OCI-LY1 (cell line): ENCODE data around the gene HLCS.

Experiments
- H2AFZ ChIP-seq: fragments of 200-600 bp; sonication (generic), shearing (Covaris generic); 2 replicates; pipeline ENCODE4 v1.6.0; 2014; ENCODE audit warnings: antibody characterized with exemption, mild to moderate bottlenecking, low read length
- H3F3A ChIP-seq: fragments of 200-600 bp; sonication (generic), shearing (Covaris generic); 2 replicates; pipeline ENCODE4 v1.6.0; 2014; ENCODE audit warnings: mild to moderate bottlenecking, antibody characterized with exemption, low read length, moderate library complexity; ENCODE audit not compliant: insufficient read depth
- H3K27ac ChIP-seq: fragments of 200-600 bp; sonication (generic); 2 replicates; pipeline ENCODE4 v1.5.1; 2014; ENCODE audit warnings: low read length, mixed run types, mild to moderate bottlenecking, low read depth; ENCODE audit not compliant: poor library complexity, severe bottlenecking
- H3K27me3 ChIP-seq: fragments of 200-600 bp; sonication (generic); 2 replicates; pipeline ENCODE4 v1.6.0; 2014; ENCODE audit warnings: antibody characterized with exemption, mild to moderate bottlenecking, low read length, moderate library complexity; ENCODE audit not compliant: insufficient read depth
- H3K36me3 ChIP-seq: fragments of 200-600 bp; sonication (generic); 2 replicates; pipeline ENCODE4 v1.6.1; 2014; ENCODE audit warnings: mild to moderate bottlenecking, antibody characterized with exemption, low read length, moderate library complexity, mixed read lengths; ENCODE audit not compliant: insufficient read depth
- H3K4me1 ChIP-seq: fragments of 200-600 bp; sonication (generic); 2 replicates; pipeline ENCODE4 v1.5.1; 2014; ENCODE audit warnings: mild to moderate bottlenecking, low read length, moderate library complexity; ENCODE audit not compliant: insufficient read depth, severe bottlenecking
- H3K4me2 ChIP-seq: fragments of 200-600 bp; sonication (generic), shearing (Covaris generic); 2 replicates; pipeline ENCODE4 v1.6.1; 2014; ENCODE audit warnings: low read length
- H3K4me3 ChIP-seq: fragments of 200-600 bp; sonication (generic); 2 replicates; pipeline ENCODE4 v1.5.1; 2014; ENCODE audit warnings: low read length, low read depth, mild to moderate bottlenecking, mixed read lengths; ENCODE audit not compliant: poor library complexity, severe bottlenecking
- H3K79me2 ChIP-seq: fragments of 200-600 bp; shearing (Covaris generic); 2 replicates; pipeline ENCODE4 v1.6.1; 2016; ENCODE audit warnings: mixed run types, low read length, mixed read lengths; ENCODE audit not compliant: insufficient read depth
- H3K9ac ChIP-seq: fragments of 200-600 bp; sonication (generic), shearing (Covaris generic); 2 replicates; pipeline ENCODE4 v1.6.1; 2014; ENCODE audit warnings: mild to moderate bottlenecking, low read length, mixed read lengths
- H3K9me2 ChIP-seq: fragments of 200-600 bp; sonication (generic), shearing (Covaris generic); 2 replicates; pipeline ENCODE4 v1.6.1; 2014; ENCODE audit warnings: low read depth, mild to moderate bottlenecking, low read length, mixed read lengths
- H3K9me3 ChIP-seq: fragments of 200-600 bp; shearing (Covaris generic); 2 replicates; pipeline ENCODE4 v1.6.1; 2014; ENCODE audit warnings: low read length, mixed read lengths
- H4K20me1 ChIP-seq: fragments of 200-600 bp; sonication (generic), shearing (Covaris generic); 2 replicates; pipeline ENCODE4 v1.6.0; 2016; ENCODE audit warnings: mild to moderate bottlenecking, low read length; ENCODE audit not compliant: insufficient read depth
- EZH2 ChIP-seq: fragments of 200-600 bp; sonication (generic), shearing (Covaris generic); IDR thresholded peaks from 2 replicates; pipeline ENCODE4 v1.8.0; 2017; ENCODE audit warnings: borderline replicate concordance, mixed run types, mild to moderate bottlenecking, antibody characterized with exemption, low read length, moderate library complexity, mixed read lengths
- TF ChIP-seq, protein P1 (sequence below): fragments of 200-600 bp; sonication (generic), shearing (Covaris generic); IDR thresholded peaks from 2 replicates; pipeline ENCODE4 v1.5.1; 2017; ENCODE audit warnings: mild to moderate bottlenecking, antibody characterized with exemption, low read length, moderate library complexity, mixed read lengths

The HLCS gene

DNA sequence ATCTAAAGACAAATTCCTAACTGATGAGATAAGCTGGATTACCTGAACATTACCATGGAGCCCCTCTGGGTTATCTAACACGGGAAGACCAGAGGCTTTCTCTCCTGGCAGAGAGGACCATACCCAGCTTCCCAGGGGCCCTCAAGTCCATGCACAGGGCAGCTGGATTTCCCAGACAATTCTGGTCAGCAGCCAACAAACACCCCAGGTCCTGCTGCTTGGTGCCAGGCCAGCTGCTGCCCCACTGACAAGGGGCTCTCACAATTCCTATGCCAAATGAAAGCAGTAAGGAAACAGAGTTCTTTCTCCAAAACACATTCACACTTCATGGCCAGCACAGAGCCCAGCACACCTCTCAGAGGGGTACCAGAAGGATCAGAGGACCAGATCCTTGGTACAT is 114.2 kb downstream of the HLCS start:
- no peaks in the 10 kb centered on the region for H3K9me2 ChIP-seq
- H3K36me3 ChIP-seq, result no peaks in the 10 kb centered on the region
- no peak overlapping the region for H3K4me3 ChIP-seq
- no peaks in the 10 kb centered on the region for H3K9me3 ChIP-seq
- H3K79me2 ChIP-seq, result no peaks in the 10 kb centered on the region
- H3K27me3 ChIP-seq, result no peaks in the 10 kb centered on the region
- no peaks in the 10 kb centered on the region for H4K20me1 ChIP-seq
- TF ChIP-seq, protein P1, sequence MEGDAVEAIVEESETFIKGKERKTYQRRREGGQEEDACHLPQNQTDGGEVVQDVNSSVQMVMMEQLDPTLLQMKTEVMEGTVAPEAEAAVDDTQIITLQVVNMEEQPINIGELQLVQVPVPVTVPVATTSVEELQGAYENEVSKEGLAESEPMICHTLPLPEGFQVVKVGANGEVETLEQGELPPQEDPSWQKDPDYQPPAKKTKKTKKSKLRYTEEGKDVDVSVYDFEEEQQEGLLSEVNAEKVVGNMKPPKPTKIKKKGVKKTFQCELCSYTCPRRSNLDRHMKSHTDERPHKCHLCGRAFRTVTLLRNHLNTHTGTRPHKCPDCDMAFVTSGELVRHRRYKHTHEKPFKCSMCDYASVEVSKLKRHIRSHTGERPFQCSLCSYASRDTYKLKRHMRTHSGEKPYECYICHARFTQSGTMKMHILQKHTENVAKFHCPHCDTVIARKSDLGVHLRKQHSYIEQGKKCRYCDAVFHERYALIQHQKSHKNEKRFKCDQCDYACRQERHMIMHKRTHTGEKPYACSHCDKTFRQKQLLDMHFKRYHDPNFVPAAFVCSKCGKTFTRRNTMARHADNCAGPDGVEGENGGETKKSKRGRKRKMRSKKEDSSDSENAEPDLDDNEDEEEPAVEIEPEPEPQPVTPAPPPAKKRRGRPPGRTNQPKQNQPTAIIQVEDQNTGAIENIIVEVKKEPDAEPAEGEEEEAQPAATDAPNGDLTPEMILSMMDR, result no peak
- no peak for TF ChIP-seq EZH2
- no peak overlapping the region for H2AFZ ChIP-seq
- no peak overlapping the region for H3K27ac ChIP-seq
- H3K9ac ChIP-seq, result no peak overlapping the region
- no peak overlapping the region for H3K4me2 ChIP-seq
- no peaks in the 10 kb centered on the region for H3F3A ChIP-seq
- no peaks in the 10 kb centered on the region for H3K4me1 ChIP-seq

DNA sequence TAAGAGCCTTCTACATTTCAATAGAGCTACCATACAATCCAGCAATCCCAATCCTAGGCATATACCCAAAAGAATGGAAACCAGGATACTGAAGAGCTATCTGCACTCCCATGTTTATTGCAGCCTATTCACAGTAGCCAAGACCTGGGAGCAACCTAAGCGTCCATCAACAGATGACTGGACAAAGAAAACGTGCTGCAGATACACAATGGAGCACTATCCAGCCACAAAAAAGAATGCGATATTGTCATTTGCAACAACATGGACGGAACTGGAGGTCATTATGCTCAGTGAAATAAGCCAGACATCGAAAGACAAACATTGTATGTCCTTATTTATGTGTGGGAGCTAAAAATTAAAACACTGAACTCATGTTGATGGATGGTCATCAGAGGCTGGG is 115.3 kb downstream of the HLCS start:
- Histone ChIP-seq H3K9me3 (no peaks in the 10 kb centered on the region), H3K4me1 (no peaks in the 10 kb centered on the region), H3K36me3 (no peaks in the 10 kb centered on the region), H3K4me3 (no peak overlapping the region), H4K20me1 (no peaks in the 10 kb centered on the region), H3K9ac (no peak overlapping the region), H3K27me3 (no peaks in the 10 kb centered on the region), H3K27ac (no peak overlapping the region), H3K79me2 (no peaks in the 10 kb centered on the region), H3K4me2 (no peak overlapping the region), H2AFZ (no peak overlapping the region), H3F3A (no peaks in the 10 kb centered on the region), H3K9me2 (no peaks in the 10 kb centered on the region)
- TF ChIP-seq, protein P1, result no peak
- no peak for TF ChIP-seq EZH2

DNA sequence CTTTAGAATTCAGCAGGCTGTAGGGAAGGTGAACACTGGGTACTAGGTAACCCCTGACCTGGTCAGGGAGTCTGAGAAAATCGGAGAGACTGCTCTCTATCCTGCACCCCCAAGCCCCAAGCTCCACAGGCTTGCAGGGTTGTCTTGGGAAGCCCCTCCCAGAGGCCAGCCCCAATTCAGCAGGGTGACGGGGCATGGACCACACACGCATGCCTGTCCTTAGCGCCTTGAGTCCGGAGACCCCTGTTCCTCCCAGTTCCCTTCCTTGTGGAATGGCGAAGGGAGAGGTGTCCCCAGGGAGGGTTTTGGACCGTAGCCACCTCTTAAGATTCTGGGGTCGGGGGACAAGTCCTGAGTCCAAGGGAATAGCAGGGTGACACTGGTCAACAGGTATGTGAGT is 116.1 kb downstream of the HLCS start:
- no peaks in the 10 kb centered on the region for H3K27me3 ChIP-seq
- no peaks in the 10 kb centered on the region for H4K20me1 ChIP-seq
- no peaks in the 10 kb centered on the region for H3K4me1 ChIP-seq
- no peak overlapping the region for H3K9ac ChIP-seq
- H3F3A ChIP-seq, result no peaks in the 10 kb centered on the region
- H3K27ac ChIP-seq, result no peak overlapping the region
- H3K4me3 ChIP-seq, result no peak overlapping the region
- no peaks in the 10 kb centered on the region for H3K9me3 ChIP-seq
- H3K4me2 ChIP-seq, result no peak overlapping the region
- H3K36me3 ChIP-seq, result no peaks in the 10 kb centered on the region
- TF ChIP-seq EZH2, result no peak
- TF ChIP-seq, protein P1, result no peak
- no peak overlapping the region for H2AFZ ChIP-seq
- no peaks in the 10 kb centered on the region for H3K79me2 ChIP-seq
- H3K9me2 ChIP-seq, result no peaks in the 10 kb centered on the region
